NCI-H187 (cell line): Measurements from ENCODE around the gene OTOP2.
"Not testable (repeated sequence)": the region's sequence is repeated elsewhere in the genome, so short reads cannot be mapped to it uniquely, and the experiment has no call there.

Experiments used
- DNase-seq, 2 experiments: peaks; one replicate each; lab custom pipeline; 2025; lab: John Stamatoyannopoulos, UW

The OTOP2 gene

GRCh38 chr17:74951680-74952421 lies 27.8 kb downstream of the OTOP2 start:
- DNase-seq: no peak

GRCh38 chr17:74952431-74953133 lies 28.5 kb downstream of the OTOP2 start:
- DNase-seq: no peak

- no peak for DNase-seq
These were observed 29.1 kb downstream of the OTOP2 start for GRCh38 chr17:74953134-74953687.

- DNase-seq: no peak
These were observed 30.0 kb downstream of the OTOP2 start for GRCh38 chr17:74954115-74954514.

- DNase-seq: no peak
These were observed 30.8 kb downstream of the OTOP2 start for GRCh38 chr17:74954665-74955421.

- DNase-seq: no peak
These were observed 32.0 kb downstream of the OTOP2 start for GRCh38 chr17:74956093-74956492.

GRCh38 chr17:74957935-74958740 lies 34.1 kb downstream of the OTOP2 start:
- DNase-seq: peak; percentile 15 to 43

GRCh38 chr17:74959826-74960515 lies 35.9 kb downstream of the OTOP2 start:
- no peak for DNase-seq

GRCh38 chr17:74960570-74961342 lies 36.7 kb downstream of the OTOP2 start:
- no peak for DNase-seq

- DNase-seq: peak; percentile 60 to 73
These were observed 37.7 kb downstream of the OTOP2 start for GRCh38 chr17:74961657-74962350.

- DNase-seq: no peak
These were observed 38.7 kb downstream of the OTOP2 start for GRCh38 chr17:74962622-74963394.

- no peak for DNase-seq
These were observed 39.6 kb downstream of the OTOP2 start for GRCh38 chr17:74963656-74964055.

GRCh38 chr17:74964246-74964761 lies 40.2 kb downstream of the OTOP2 start:
- DNase-seq: no peak

GRCh38 chr17:74964988-74965622 lies 41.0 kb downstream of the OTOP2 start:
- DNase-seq: no peak

GRCh38 chr17:74968361-74968780 lies 44.3 kb downstream of the OTOP2 start:
- no peak for DNase-seq

- not testable (repeated sequence) for DNase-seq
These were observed 45.4 kb downstream of the OTOP2 start for GRCh38 chr17:74969501-74969900.

- no peak for DNase-seq
These were observed 46.3 kb downstream of the OTOP2 start for GRCh38 chr17:74970395-74970794.
